LNCaP clone FGC (cell line): ENCODE measurements around the gene UACA.

ENCODE experiments used
- DNase-seq: peaks from one replicate; pipeline ENCODE4 v3.0.0-alpha.2; 2011; ENCODE audit warnings: low read depth
- H3K4me3 ChIP-seq: 2 replicates; pipeline ENCODE4 v1.5.1; 2011; ENCODE audit warnings: mild to moderate bottlenecking, low read depth, low read length, control low read depth
- CTCF ChIP-seq: IDR thresholded peaks from 2 replicates; pipeline ENCODE4 v1.5.1; 2012; ENCODE audit warnings: mild to moderate bottlenecking; ENCODE audit not compliant: control insufficient read depth, insufficient read depth; ENCODE audit errors: extremely low read depth

The UACA gene

GRCh38 chr15:70701171-70701570 is 62.2 kb downstream of the UACA start:
- DNase-seq = no peak
- no peak for TF ChIP-seq CTCF
- no peak overlapping the region for H3K4me3 ChIP-seq

- no peak for DNase-seq
- TF ChIP-seq CTCF = no peak
- no peak overlapping the region for H3K4me3 ChIP-seq
These were observed 63.5 kb downstream of the UACA start for GRCh38 chr15:70699890-70700289.

GRCh38 chr15:70698836-70699390 is 64.4 kb downstream of the UACA start:
- H3K4me3 ChIP-seq = no peak overlapping the region
- no peak for TF ChIP-seq CTCF
- no peak for DNase-seq

GRCh38 chr15:70698426-70698825 is 64.9 kb downstream of the UACA start:
- TF ChIP-seq CTCF = no peak
- no peak overlapping the region for H3K4me3 ChIP-seq
- DNase-seq = no peak

- TF ChIP-seq CTCF = no peak
These were observed 72.7 kb downstream of the UACA start for GRCh38 chr15:70690491-70691276.

GRCh38 chr15:70690021-70690420 is 73.3 kb downstream of the UACA start:
- no peak overlapping the region for H3K4me3 ChIP-seq
- no peak for TF ChIP-seq CTCF
- DNase-seq = no peak

More at GRCh38 chr15:70690491-70691276, 72.7 kb downstream of the UACA start:
- no peak overlapping the region for H3K4me3 ChIP-seq
- DNase-seq = no peak
